ENCODE data around the gene ADIPOR2. TPM values are rescaled to one million over a fixed set of nuclear protein-coding genes. Genes with fewer than 3 reads are reported as not detected.

Gene ADIPOR2
- total RNA-seq, 1 experiment from 2014 or later, result 58.5 TPM

DNA sequence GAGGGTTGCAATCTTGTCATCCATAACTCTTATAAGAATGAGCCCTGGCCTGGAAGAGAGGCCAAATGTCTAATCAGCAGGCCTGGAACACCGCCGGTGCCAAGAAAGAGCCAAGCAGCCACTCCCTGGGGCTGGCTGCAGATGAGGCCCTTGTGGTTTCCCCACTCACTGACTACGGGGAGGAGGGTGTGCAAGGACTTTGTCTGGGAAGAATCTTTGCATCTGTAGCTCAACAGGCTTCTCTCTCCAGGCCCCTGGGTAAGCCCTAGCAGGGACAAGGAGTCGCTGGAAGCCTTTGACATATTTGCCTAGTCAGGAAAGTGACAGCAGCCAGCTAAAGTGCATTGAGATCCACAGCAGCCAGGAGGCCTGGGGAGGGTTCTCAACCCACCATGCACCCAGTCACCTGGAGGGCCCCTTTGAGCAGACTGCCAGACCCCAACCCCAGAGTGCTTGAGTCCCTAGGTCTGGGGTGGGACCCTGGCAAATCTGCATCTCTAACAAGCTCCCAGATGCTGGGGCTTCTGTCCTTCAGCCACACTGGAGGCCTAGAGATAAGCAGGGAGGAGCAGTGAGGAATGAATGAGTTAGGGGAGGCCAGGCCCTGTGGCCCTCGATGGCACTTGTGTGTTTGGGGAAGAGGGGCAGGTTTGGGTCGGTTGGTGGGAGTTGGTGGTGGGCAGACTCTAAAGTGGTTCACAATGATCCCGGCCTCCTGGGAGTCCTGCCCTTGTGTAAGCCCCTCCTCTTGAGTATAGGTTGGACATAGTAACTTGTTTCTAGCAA lies 115.6 kb downstream of the ADIPOR2 start:
- ChIA-PET CTCF (interaction anchor here (0.6 to 2.1 kb wide), 3 partner anchors 9 to 140 kb away, joined by 3 to 17 read pairs (median 3); no protein-coding TSS in a partner anchor), POLR2A (no interaction called here)
- TF ChIP-seq, protein P1, sequence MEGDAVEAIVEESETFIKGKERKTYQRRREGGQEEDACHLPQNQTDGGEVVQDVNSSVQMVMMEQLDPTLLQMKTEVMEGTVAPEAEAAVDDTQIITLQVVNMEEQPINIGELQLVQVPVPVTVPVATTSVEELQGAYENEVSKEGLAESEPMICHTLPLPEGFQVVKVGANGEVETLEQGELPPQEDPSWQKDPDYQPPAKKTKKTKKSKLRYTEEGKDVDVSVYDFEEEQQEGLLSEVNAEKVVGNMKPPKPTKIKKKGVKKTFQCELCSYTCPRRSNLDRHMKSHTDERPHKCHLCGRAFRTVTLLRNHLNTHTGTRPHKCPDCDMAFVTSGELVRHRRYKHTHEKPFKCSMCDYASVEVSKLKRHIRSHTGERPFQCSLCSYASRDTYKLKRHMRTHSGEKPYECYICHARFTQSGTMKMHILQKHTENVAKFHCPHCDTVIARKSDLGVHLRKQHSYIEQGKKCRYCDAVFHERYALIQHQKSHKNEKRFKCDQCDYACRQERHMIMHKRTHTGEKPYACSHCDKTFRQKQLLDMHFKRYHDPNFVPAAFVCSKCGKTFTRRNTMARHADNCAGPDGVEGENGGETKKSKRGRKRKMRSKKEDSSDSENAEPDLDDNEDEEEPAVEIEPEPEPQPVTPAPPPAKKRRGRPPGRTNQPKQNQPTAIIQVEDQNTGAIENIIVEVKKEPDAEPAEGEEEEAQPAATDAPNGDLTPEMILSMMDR (IDR thresholded peaks at IDR 0.05; ENCODE audit: unreplicated experiment), result no peak
- no peaks in the 10 kb centered on the region for H3K36me3 Mint-ChIP-seq (ENCODE audit: insufficient read depth, unreplicated experiment)
- H3K4me3 Mint-ChIP-seq (ENCODE audit: unreplicated experiment), result no peak overlapping the region
- DNase-seq (ENCODE audit: unreplicated experiment), result no peak
- H3K27ac Mint-ChIP-seq (ENCODE audit: low read depth, unreplicated experiment), result no peak overlapping the region
- BruUV-seq (replicated peaks), result no TSS peak
- H3K9me3 Mint-ChIP-seq (ENCODE audit: unreplicated experiment), result peaks cover 7% of the 10 kb centered on the region
- intact Hi-C loops (cut with micrococcal nuclease), result no loop called here
- H3K27me3 Mint-ChIP-seq (ENCODE audit: insufficient read depth, unreplicated experiment), result no peaks in the 10 kb centered on the region
- H3K4me1 Mint-ChIP-seq (ENCODE audit: insufficient read depth, unreplicated experiment), result no peaks in the 10 kb centered on the region

DNA sequence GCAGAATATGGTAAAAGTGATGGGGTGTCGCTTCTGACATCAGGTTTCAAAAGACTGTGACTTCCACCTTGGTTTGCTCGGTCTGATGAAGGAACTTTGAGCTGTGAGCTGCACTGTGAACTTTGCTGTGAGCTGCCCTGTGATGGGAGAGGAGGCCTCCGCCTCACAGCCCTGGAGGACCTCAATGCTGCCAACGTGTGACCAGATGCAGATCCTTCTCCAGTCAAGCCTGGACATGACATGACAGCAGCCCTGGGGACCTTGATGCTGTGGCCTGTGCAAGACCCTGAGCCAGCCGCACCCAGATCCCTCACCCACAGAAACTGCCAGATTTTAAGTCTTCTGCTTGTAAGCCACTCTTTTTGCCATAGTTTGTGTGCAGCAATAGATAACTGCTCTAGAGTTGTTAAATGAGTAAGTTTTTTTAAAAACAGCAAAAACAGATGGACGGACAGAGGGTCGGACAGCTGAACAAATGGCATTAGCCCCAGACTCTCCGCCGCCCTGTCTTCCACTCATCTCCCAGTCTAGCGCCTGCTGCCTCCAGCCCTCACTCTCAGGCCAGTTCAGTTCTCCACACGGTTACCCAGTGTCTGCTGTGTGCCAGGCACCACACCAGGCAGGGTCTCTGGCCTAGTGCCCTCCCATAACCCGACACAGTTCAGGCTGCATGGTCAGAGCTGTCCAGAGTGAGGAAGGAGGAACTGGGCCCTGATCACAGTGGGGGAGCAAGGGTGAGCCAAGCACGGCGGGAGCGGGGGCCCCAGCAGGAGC lies 116.4 kb downstream of the ADIPOR2 start:
- TF ChIP-seq, protein P1 (IDR thresholded peaks at IDR 0.05; ENCODE audit: unreplicated experiment), result no peak
- no peak overlapping the region for H3K4me3 Mint-ChIP-seq (ENCODE audit: unreplicated experiment)
- POLR2A ChIA-PET, result no interaction called here
- no peaks in the 10 kb centered on the region for H3K36me3 Mint-ChIP-seq (ENCODE audit: insufficient read depth, unreplicated experiment)
- no peak for DNase-seq (ENCODE audit: unreplicated experiment)
- no peaks in the 10 kb centered on the region for H3K27me3 Mint-ChIP-seq (ENCODE audit: insufficient read depth, unreplicated experiment)
- no peak overlapping the region for H3K27ac Mint-ChIP-seq (ENCODE audit: low read depth, unreplicated experiment)
- CTCF ChIA-PET, result interaction anchor here (2.1 kb wide), 1 partner anchor 133 kb away, joined by 17 read pairs; no protein-coding TSS in a partner anchor
- peaks cover 7% of the 10 kb centered on the region for H3K9me3 Mint-ChIP-seq (ENCODE audit: unreplicated experiment)
- H3K4me1 Mint-ChIP-seq (ENCODE audit: insufficient read depth, unreplicated experiment), result no peaks in the 10 kb centered on the region
- no TSS peak for BruUV-seq (replicated peaks)
- intact Hi-C loops (cut with micrococcal nuclease), result no loop called here

DNA sequence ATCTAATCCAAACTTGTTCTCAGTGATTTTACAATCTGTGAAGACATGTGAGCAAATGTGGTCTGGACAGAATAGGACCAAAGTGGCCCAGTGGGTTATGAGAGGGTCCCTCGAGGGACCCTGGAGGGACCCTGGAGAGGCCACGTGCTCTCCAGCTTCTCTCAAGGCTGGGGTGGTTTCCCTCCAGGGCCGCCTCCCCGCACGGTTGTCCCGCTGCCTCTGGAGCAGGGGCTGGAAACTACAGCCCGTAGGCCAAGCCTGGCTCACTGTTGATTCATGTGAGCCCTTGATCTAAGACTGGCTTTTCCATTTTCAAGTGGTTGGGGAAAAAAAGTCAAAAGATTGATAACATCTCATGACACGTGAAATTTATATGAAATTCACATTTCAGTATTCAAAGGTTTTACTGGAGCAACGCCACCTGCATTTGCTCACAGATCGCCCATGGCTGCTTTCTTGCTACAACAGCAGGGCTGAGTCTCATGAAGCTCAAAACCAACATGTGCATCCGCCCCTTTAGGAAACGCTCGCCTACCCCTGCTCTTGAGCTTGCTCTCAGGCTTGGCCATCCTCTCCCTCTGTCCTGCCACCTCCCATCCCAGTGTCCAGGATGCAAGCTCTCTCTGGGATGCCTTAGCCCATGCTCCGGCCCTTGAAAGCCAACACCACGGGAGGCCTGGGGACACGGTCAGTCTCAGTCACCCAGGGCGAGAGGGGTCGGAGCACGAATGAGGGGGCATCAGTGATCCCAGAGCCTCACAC lies 117.3 kb downstream of the ADIPOR2 start:
- BruUV-seq (replicated peaks), result no TSS peak
- Mint-ChIP-seq H3K4me1 (ENCODE audit: insufficient read depth, unreplicated experiment) (peaks cover 5% of the 10 kb centered on the region), H3K27ac (ENCODE audit: low read depth, unreplicated experiment) (no peak overlapping the region), H3K9me3 (ENCODE audit: unreplicated experiment) (peaks cover 7% of the 10 kb centered on the region), H3K4me3 (ENCODE audit: unreplicated experiment) (no peak overlapping the region), H3K27me3 (ENCODE audit: insufficient read depth, unreplicated experiment) (no peaks in the 10 kb centered on the region), H3K36me3 (ENCODE audit: insufficient read depth, unreplicated experiment) (no peaks in the 10 kb centered on the region)
- intact Hi-C loops (cut with micrococcal nuclease), result no loop called here
- ChIA-PET POLR2A (interaction anchor here (0.6 kb wide), 1 partner anchor 530 kb away, joined by 3 read pairs; no protein-coding TSS in a partner anchor), CTCF (interaction anchor here (0.9 kb wide), 1 partner anchor 623 kb away, joined by 4 read pairs; no protein-coding TSS in a partner anchor)
- TF ChIP-seq, protein P1 (IDR thresholded peaks at IDR 0.05; ENCODE audit: unreplicated experiment), result no peak
- DNase-seq (ENCODE audit: unreplicated experiment), result no peak
